ENCODE measurements around the gene DNAJC11.
A peak's percentile ranks its signal among the peaks of the same experiment; 100 is the strongest.

DNAJC11 gene

GRCh38 chr1:6599141-6599975 lies 102.3 kb downstream of the DNAJC11 start:
- peak; percentile 63 for DNase-seq (ENCODE audit: low read depth)
- no peak for TF ChIP-seq CTCF (IDR thresholded peaks at IDR 0.05; ENCODE audit: insufficient read depth, low read depth, low read length, missing control alignments)
- H3K4me3 ChIP-seq (ENCODE audit: low read depth, low read length) = peak overlapping the region; percentile 75

- no peak for TF ChIP-seq CTCF (IDR thresholded peaks at IDR 0.05; ENCODE audit: insufficient read depth, low read depth, low read length, missing control alignments)
- H3K4me3 ChIP-seq (ENCODE audit: low read depth, low read length) = no peak overlapping the region
Measured at GRCh38 chr1:6597777-6598131, 103.9 kb downstream of the DNAJC11 start.

GRCh38 chr1:6596886-6597776 lies 104.5 kb downstream of the DNAJC11 start:
- DNase-seq (ENCODE audit: low read depth) = no peak
- no peak overlapping the region for H3K4me3 ChIP-seq (ENCODE audit: low read depth, low read length)
- TF ChIP-seq CTCF (IDR thresholded peaks at IDR 0.05; ENCODE audit: insufficient read depth, low read depth, low read length, missing control alignments) = no peak

More at GRCh38 chr1:6597777-6598131, 103.9 kb downstream of the DNAJC11 start:
- no peak for DNase-seq (ENCODE audit: low read depth)

- no peak for TF ChIP-seq CTCF (IDR thresholded peaks at IDR 0.05; ENCODE audit: insufficient read depth, low read depth, low read length, missing control alignments)
- no peak for DNase-seq (ENCODE audit: low read depth)
- H3K4me3 ChIP-seq (ENCODE audit: low read depth, low read length) = no peak overlapping the region
Measured at GRCh38 chr1:6596351-6596750, 105.3 kb downstream of the DNAJC11 start.

- no peak for TF ChIP-seq CTCF (IDR thresholded peaks at IDR 0.05; ENCODE audit: insufficient read depth, low read depth, low read length, missing control alignments)
- no peak for DNase-seq (ENCODE audit: low read depth)
- no peak overlapping the region for H3K4me3 ChIP-seq (ENCODE audit: low read depth, low read length)
Measured at GRCh38 chr1:6594977-6595740, 106.5 kb downstream of the DNAJC11 start.

GRCh38 chr1:6593810-6594209 lies 107.8 kb downstream of the DNAJC11 start:
- TF ChIP-seq CTCF (IDR thresholded peaks at IDR 0.05; ENCODE audit: insufficient read depth, low read depth, low read length, missing control alignments) = no peak
- H3K4me3 ChIP-seq (ENCODE audit: low read depth, low read length) = no peak overlapping the region
- DNase-seq (ENCODE audit: low read depth) = no peak

Measured in GM12865 (cell line).